ENCODE data around the gene KISS1R.
A peak's percentile ranks its signal among the peaks of the same experiment; 100 is the strongest.

KISS1R gene

GRCh38 chr19:933553-933882 lies 16.4 kb downstream of the KISS1R start:
- TF ChIP-seq POLR2AphosphoS5 (IDR thresholded peaks at IDR 0.05; ENCODE audit: borderline replicate concordance, low read depth, low read length) (no peak), EZH2 (IDR thresholded peaks at IDR 0.05) (no peak), FOXP2 (optimal IDR thresholded peaks at IDR 0.05; ENCODE audit: control extremely low read depth, extremely low read length, insufficient read depth) (no peak)
- no peak overlapping the region for H3K4me3 ChIP-seq
- H3K9me3 ChIP-seq (ENCODE audit: low read depth, low read length) = no peaks in the 10 kb centered on the region
- H3K36me3 ChIP-seq (ENCODE audit: insufficient read depth, low read length) = peaks cover 3% of the 10 kb centered on the region; the same call in 1 of the 2 replicates
- no peak for DNase-seq (ENCODE audit: low read depth, low spot score)
- no peak overlapping the region for H3K27ac ChIP-seq
- H3K9ac ChIP-seq (ENCODE audit: insufficient read length) = no peak overlapping the region

- no peak overlapping the region for H3K9ac ChIP-seq (ENCODE audit: insufficient read length)
- H3K27ac ChIP-seq = no peak overlapping the region
- peaks cover 3% of the 10 kb centered on the region; the same call in 1 of the 2 replicates for H3K36me3 ChIP-seq (ENCODE audit: insufficient read depth, low read length)
- no peak for TF ChIP-seq FOXP2 (optimal IDR thresholded peaks at IDR 0.05; ENCODE audit: control extremely low read depth, extremely low read length, insufficient read depth)
- no peak for TF ChIP-seq EZH2 (IDR thresholded peaks at IDR 0.05)
- TF ChIP-seq POLR2AphosphoS5 (IDR thresholded peaks at IDR 0.05; ENCODE audit: borderline replicate concordance, low read depth, low read length) = no peak
- no peak overlapping the region for H3K4me3 ChIP-seq
- H3K9me3 ChIP-seq (ENCODE audit: low read depth, low read length) = no peaks in the 10 kb centered on the region
- DNase-seq (ENCODE audit: low read depth, low spot score) = no peak
These were observed 17.2 kb downstream of the KISS1R start for GRCh38 chr19:934197-934840.

DNA sequence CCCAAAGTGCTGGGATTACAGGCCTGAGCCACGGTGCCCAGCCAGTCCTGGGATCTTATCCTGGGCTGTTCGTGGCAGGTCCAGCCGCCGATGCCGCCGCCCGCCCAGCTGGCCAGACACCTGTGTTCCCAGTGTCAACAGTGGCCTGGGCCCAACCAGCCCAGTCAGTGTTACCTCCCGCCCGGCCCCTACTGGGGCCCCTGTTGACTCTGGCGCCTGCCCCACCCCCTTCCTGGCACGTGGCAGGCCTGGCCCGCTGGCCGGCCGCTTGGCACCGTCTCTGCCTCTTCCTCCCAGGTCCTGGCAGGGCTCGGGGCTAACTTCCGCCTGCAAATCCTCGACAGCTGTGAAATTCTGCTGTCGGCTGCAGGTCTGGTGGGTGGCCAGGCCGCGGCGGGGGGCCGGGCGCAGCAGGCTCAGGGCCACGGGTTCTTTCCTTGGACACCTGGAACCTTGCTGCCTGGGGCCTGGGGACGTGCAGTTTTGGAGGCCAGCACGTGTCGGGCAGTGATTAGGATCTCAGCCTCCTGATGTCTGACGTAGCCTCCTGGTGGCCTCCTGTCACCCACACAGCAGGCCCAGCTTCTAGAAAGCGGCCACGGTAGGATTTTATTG lies 17.8 kb downstream of the KISS1R start:
- DNase-seq (ENCODE audit: low read depth, low spot score) = no peak

GRCh38 chr19:936175-936546 lies 19.0 kb downstream of the KISS1R start:
- Histone ChIP-seq H3K9me3 (ENCODE audit: low read depth, low read length) (no peaks in the 10 kb centered on the region), H3K27ac (no peak overlapping the region), H3K4me3 (no peak overlapping the region), H3K36me3 (ENCODE audit: insufficient read depth, low read length) (no peaks in the 10 kb centered on the region), H3K9ac (ENCODE audit: insufficient read length) (no peak overlapping the region)
- no peak for TF ChIP-seq EZH2 (IDR thresholded peaks at IDR 0.05)
- TF ChIP-seq FOXP2 (optimal IDR thresholded peaks at IDR 0.05; ENCODE audit: control extremely low read depth, extremely low read length, insufficient read depth) = no peak
- no peak for TF ChIP-seq POLR2AphosphoS5 (IDR thresholded peaks at IDR 0.05; ENCODE audit: borderline replicate concordance, low read depth, low read length)
- DNase-seq (ENCODE audit: low read depth, low spot score) = no peak

More for the DNA sequence above, 17.8 kb downstream of the KISS1R start:
- Histone ChIP-seq H3K27ac (no peak overlapping the region), H3K9ac (ENCODE audit: insufficient read length) (no peak overlapping the region), H3K4me3 (no peak overlapping the region), H3K9me3 (ENCODE audit: low read depth, low read length) (no peaks in the 10 kb centered on the region), H3K36me3 (ENCODE audit: insufficient read depth, low read length) (peaks cover under 1% of the 10 kb centered on the region; the same call in 1 of the 2 replicates)
- TF ChIP-seq EZH2 (IDR thresholded peaks at IDR 0.05) (no peak), POLR2AphosphoS5 (IDR thresholded peaks at IDR 0.05; ENCODE audit: borderline replicate concordance, low read depth, low read length) (no peak), FOXP2 (optimal IDR thresholded peaks at IDR 0.05; ENCODE audit: control extremely low read depth, extremely low read length, insufficient read depth) (no peak)

DNA sequence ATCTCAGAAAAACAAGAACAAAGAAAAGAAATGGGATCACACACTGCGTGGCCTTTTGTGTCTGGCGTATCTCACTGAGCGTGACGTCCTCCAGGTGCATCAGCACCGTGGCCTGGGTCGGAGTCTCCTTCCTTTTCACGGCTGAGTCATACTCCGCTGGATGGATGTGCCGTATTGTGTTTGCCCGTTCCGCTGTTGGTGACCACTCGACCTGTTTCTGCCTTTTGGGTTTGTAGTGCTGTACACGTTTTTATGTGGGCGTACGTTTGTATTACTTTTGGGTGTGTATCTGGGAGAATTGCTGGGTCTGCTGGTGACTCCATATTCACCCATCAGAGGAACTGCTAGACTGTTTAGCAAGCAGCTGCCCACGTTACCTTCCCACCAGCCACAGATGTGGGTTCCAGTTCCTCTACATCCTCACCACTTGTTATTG lies 20.1 kb downstream of the KISS1R start:
- no peaks in the 10 kb centered on the region for H3K9me3 ChIP-seq (ENCODE audit: low read depth, low read length)
- TF ChIP-seq POLR2AphosphoS5 (IDR thresholded peaks at IDR 0.05; ENCODE audit: borderline replicate concordance, low read depth, low read length) (no peak), EZH2 (IDR thresholded peaks at IDR 0.05) (no peak), FOXP2 (optimal IDR thresholded peaks at IDR 0.05; ENCODE audit: control extremely low read depth, extremely low read length, insufficient read depth) (no peak)
- no peak overlapping the region for H3K9ac ChIP-seq (ENCODE audit: insufficient read length)
- no peak overlapping the region for H3K27ac ChIP-seq
- H3K36me3 ChIP-seq (ENCODE audit: insufficient read depth, low read length) = no peaks in the 10 kb centered on the region; the same call in 1 of the 2 replicates
- DNase-seq (ENCODE audit: low read depth, low spot score) = no peak
- H3K4me3 ChIP-seq = no peak overlapping the region

- no peak overlapping the region for H3K4me3 ChIP-seq
- H3K9ac ChIP-seq (ENCODE audit: insufficient read length) = no peak overlapping the region
- no peaks in the 10 kb centered on the region for H3K9me3 ChIP-seq (ENCODE audit: low read depth, low read length)
- H3K36me3 ChIP-seq (ENCODE audit: insufficient read depth, low read length) = no peaks in the 10 kb centered on the region; the same call in 1 of the 2 replicates
- DNase-seq (ENCODE audit: low read depth, low spot score) = no peak
- TF ChIP-seq POLR2AphosphoS5 (IDR thresholded peaks at IDR 0.05; ENCODE audit: borderline replicate concordance, low read depth, low read length) (no peak), EZH2 (IDR thresholded peaks at IDR 0.05) (no peak), FOXP2 (optimal IDR thresholded peaks at IDR 0.05; ENCODE audit: control extremely low read depth, extremely low read length, insufficient read depth) (no peak)
- H3K27ac ChIP-seq = no peak overlapping the region
These were observed 21.2 kb downstream of the KISS1R start for GRCh38 chr19:938233-938923.

DNA sequence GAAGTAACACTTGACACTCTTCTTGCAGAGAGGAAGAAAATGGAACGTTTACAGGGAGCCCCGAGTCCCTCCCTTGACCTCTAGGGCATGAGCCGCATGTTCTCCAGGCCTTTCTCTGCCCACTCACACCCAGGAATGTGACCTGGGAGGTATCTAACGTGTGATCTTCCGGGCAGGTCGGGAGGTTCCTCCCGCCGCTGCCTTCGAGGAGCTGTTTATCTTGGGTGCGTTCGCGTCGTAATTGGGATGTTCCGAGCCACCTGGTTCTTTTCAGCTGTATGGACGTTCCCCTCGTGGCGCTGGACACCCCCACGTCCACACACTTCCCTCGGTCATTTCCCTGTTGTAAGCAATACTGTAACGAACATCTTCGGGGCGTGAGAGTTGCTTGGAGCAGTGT lies 22.3 kb downstream of the KISS1R start:
- Histone ChIP-seq H3K9ac (ENCODE audit: insufficient read length) (no peak overlapping the region), H3K36me3 (ENCODE audit: insufficient read depth, low read length) (no peaks in the 10 kb centered on the region; the same call in 1 of the 2 replicates), H3K27ac (no peak overlapping the region), H3K9me3 (ENCODE audit: low read depth, low read length) (no peaks in the 10 kb centered on the region), H3K4me3 (no peak overlapping the region)
- no peak for DNase-seq (ENCODE audit: low read depth, low spot score)
- TF ChIP-seq POLR2AphosphoS5 (IDR thresholded peaks at IDR 0.05; ENCODE audit: borderline replicate concordance, low read depth, low read length) (no peak), FOXP2 (optimal IDR thresholded peaks at IDR 0.05; ENCODE audit: control extremely low read depth, extremely low read length, insufficient read depth) (no peak), EZH2 (IDR thresholded peaks at IDR 0.05) (no peak)

DNA sequence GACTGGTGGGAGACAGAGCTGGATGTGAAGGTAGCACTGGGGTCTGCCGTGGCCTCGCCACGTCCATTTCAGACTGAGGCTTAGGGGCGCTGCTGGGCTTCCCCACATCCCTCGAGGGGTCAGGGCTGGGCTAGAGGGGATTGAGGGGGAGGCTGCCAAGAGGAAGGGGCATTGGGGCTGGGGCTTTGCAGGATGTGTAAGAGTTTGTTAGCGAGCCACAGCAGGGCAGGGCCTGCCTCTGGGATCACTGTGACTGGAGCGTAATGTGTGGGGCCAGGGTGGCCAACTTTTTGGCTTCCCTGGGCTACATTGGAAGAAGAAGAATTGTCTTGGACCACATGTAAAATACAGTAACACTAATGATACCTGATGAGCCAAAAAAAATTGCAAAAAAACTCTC lies 22.8 kb downstream of the KISS1R start:
- no peak overlapping the region for H3K4me3 ChIP-seq
- no peaks in the 10 kb centered on the region; the same call in 1 of the 2 replicates for H3K36me3 ChIP-seq (ENCODE audit: insufficient read depth, low read length)
- no peak overlapping the region for H3K9ac ChIP-seq (ENCODE audit: insufficient read length)
- no peaks in the 10 kb centered on the region for H3K9me3 ChIP-seq (ENCODE audit: low read depth, low read length)
- no peak for DNase-seq (ENCODE audit: low read depth, low spot score)
- TF ChIP-seq POLR2AphosphoS5 (IDR thresholded peaks at IDR 0.05; ENCODE audit: borderline replicate concordance, low read depth, low read length) (no peak), EZH2 (IDR thresholded peaks at IDR 0.05) (no peak), FOXP2 (optimal IDR thresholded peaks at IDR 0.05; ENCODE audit: control extremely low read depth, extremely low read length, insufficient read depth) (no peak)
- peak overlapping the region; percentile 70; the same call in 1 of the 2 replicates for H3K27ac ChIP-seq

All from SK-N-MC (cell line).